Lower lobe of right lung (tissue), 2 donors: Measurements from ENCODE around the gene KPNA6. TPM values are rescaled to one million over a fixed set of nuclear protein-coding genes. Genes with fewer than 3 reads are reported as not detected.
A peak's percentile ranks its signal among the peaks of the same experiment; 100 is the strongest.
"Not testable (repeated sequence)": the region's sequence is repeated elsewhere in the genome, so short reads cannot be mapped to it uniquely, and the experiment has no call there.

Experiments used
- ATAC-seq, 2 donors: fragments of 200-7000 bp; cut with Tn5 transposase; one replicate each; pipeline ENCODE4 v1.9.1; 2020 to 2022; ENCODE audit warnings: mild to moderate bottlenecking in 2 of 2, moderate library complexity in 2 of 2
- DNase-seq: peaks from one replicate; pipeline ENCODE4 v3.0.0-alpha.2; 2020
- H3K27ac ChIP-seq: fragments of 200-600 bp; one replicate; pipeline ENCODE4 v1.8.0; 2022
- H3K27me3 ChIP-seq: fragments of 200-600 bp; one replicate; pipeline ENCODE4 v1.8.0; 2022; ENCODE audit warnings: low read depth
- H3K36me3 ChIP-seq: fragments of 200-600 bp; one replicate; pipeline ENCODE4 v1.8.0; 2022; ENCODE audit warnings: mild to moderate bottlenecking
- H3K4me1 ChIP-seq: fragments of 200-600 bp; one replicate; pipeline ENCODE4 v1.8.0; 2022
- H3K4me3 ChIP-seq: fragments of 200-600 bp; one replicate; pipeline ENCODE4 v1.8.0; 2022; ENCODE audit warnings: mild to moderate bottlenecking
- H3K9me3 ChIP-seq: fragments of 200-600 bp; one replicate; pipeline ENCODE4 v1.8.0; 2022
- intact Hi-C: fragments of 100-400 bp; cut with DNase I; formaldehyde crosslinking; loops from one replicate; pipeline ENCODE4 v1.11.0; 2022
- total RNA-seq: library from RNA; stranded (reverse); fragmentation: NEBNext Ultra II Directional; extraction: Animal tissue kit (Norgen Biotek cat#: 25700); gene quantifications from one replicate; pipeline ENCODE4 v1.2.1, GENCODE V29; 2021
- TF ChIP-seq, protein P1 (sequence below): fragments of 200-600 bp; IDR thresholded peaks from one replicate; pipeline ENCODE4 v1.8.0; 2022; ENCODE audit warnings: antibody characterized with exemption, mild to moderate bottlenecking
- donor health status: DM: no; HTN: yes; CAD: no; lungs with severe emphysema.

Gene KPNA6
- total RNA-seq, 1 donor from 2014 or later = 57.1 TPM

DNA sequence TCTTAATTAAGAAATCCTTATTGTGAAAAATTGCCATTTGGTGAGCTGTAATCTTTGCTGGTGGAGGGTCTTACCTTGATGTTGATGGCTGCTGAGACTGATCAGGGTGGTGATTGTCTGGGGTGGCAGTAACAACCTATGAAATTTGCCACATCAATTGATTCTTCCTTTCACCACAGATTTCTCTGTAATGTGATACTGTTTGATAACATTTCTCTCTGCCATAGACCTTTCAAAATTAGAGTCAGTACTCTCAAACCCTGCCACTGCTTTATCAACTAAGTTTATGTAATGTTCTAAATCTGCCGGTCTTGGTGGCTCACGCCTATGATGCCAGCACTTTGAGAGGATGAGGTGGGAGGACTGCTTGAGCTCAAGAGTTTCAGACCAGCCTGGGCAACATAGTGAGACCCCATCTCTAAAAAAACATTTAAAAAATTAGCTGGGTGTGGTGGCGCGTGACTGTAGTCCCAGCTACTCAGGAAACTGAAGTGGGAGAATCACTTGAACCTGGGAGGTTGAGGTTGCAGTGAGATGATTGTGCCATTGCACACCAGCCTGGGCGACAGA lies 5.0 kb downstream of the KPNA6 start:
- no peaks in the 10 kb centered on the region for H3K9me3 ChIP-seq

DNA sequence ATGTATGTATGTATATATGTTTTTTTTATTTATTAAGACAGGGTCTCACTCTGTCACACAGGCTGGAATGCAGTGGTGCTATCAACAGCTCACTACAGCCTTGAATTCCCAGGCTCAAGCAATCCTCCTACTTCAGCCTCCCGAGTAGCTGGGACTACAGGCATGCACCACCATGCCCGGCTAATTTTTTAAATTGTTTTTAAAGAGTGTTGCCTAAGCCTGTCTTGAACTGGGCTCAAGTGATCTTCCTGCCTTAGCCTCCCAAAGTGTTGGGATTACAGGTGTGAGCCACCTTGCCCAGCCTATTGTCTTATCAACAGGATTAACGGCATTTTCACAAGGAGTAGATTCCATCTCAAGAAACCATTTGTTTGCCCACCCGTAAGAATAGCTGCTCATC lies 5.6 kb downstream of the KPNA6 start:
- H3K9me3 ChIP-seq, intact Hi-C loops, H3K4me3 ChIP-seq, H3K36me3 ChIP-seq, H3K27ac ChIP-seq, H3K27me3 ChIP-seq, DNase-seq, ATAC-seq: not testable (repeated sequence)
- H3K4me1 ChIP-seq = peaks cover 45% of the 10 kb centered on the region

More for the DNA sequence above, 5.0 kb downstream of the KPNA6 start:
- Histone ChIP-seq H3K27ac (no peak overlapping the region), H3K27me3 (no peaks in the 10 kb centered on the region), H3K4me1 (peaks cover 45% of the 10 kb centered on the region), H3K4me3 (no peak overlapping the region), H3K36me3 (no peaks in the 10 kb centered on the region)
- intact Hi-C loops = no loop called here
- DNase-seq (no peak), ATAC-seq (no peak)
- TF ChIP-seq, protein P1, sequence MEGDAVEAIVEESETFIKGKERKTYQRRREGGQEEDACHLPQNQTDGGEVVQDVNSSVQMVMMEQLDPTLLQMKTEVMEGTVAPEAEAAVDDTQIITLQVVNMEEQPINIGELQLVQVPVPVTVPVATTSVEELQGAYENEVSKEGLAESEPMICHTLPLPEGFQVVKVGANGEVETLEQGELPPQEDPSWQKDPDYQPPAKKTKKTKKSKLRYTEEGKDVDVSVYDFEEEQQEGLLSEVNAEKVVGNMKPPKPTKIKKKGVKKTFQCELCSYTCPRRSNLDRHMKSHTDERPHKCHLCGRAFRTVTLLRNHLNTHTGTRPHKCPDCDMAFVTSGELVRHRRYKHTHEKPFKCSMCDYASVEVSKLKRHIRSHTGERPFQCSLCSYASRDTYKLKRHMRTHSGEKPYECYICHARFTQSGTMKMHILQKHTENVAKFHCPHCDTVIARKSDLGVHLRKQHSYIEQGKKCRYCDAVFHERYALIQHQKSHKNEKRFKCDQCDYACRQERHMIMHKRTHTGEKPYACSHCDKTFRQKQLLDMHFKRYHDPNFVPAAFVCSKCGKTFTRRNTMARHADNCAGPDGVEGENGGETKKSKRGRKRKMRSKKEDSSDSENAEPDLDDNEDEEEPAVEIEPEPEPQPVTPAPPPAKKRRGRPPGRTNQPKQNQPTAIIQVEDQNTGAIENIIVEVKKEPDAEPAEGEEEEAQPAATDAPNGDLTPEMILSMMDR = no peak

DNA sequence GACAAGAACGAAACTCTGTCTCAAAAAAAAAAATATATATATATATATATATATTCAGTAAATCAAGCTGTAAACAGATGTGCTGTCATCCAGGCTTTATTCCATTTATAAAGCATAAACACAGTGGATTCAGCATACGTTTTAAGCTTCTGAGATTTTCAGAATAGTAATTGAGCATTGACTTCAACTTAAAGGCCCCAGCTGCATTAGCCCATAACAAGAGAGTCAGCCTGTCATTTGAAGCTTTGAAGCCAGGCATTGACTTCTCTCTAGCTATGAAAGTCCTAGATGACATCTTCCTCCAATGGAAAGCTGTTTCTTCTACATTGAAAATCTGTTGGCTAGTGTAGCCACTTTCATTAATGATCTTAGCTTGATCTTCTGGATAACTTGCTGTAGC lies 6.6 kb downstream of the KPNA6 start:
- intact Hi-C loops = no loop called here
- no peaks in the 10 kb centered on the region for H3K36me3 ChIP-seq
- H3K9me3 ChIP-seq = no peaks in the 10 kb centered on the region
- no peak overlapping the region for H3K4me3 ChIP-seq
- H3K27ac ChIP-seq = no peak overlapping the region
- ATAC-seq (no peak), DNase-seq (no peak)
- TF ChIP-seq, protein P1 = no peak
- peaks cover 44% of the 10 kb centered on the region for H3K4me1 ChIP-seq
- no peaks in the 10 kb centered on the region for H3K27me3 ChIP-seq

DNA sequence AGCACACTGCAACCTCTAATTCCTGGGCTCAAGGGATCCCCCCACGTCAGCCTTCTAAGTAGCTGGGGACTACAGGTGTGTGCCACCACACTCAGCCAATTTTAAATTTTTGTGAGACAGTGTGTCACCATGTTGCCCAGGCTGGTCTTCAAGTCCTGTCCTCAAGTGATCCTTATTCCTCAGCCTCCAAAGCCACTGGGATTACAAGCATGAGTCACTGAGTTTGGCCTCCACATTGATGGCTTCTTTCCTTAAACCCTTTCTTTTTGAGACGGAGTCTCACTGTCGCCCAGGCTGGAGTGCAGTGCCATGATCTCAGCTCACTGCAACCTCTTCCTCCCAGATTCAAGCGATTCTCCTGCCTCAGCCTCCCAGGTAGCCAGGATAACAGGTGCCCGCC lies 7.6 kb downstream of the KPNA6 start:
- H3K27ac ChIP-seq = no peak overlapping the region

DNA sequence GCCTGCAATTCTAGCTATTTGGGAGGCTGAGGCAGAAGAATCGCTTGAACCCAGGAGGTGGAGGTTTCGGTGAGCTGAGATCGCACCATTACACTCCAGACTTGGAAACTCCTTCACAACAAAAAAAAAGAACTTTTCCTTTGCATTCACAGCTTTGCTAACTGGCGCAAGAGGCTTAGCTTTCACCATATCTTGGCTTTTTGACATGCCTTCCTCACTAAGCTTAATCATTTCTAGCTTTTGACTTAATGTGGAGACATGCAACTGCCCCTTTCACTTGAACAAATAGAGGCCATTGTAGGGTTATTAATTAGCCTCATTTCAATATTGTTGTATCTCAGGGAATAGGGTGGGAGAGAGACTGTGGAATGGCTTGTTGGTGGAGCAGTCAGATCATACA lies 8.7 kb downstream of the KPNA6 start:
- Histone ChIP-seq H3K27me3 (no peaks in the 10 kb centered on the region), H3K9me3 (no peaks in the 10 kb centered on the region), H3K36me3 (no peaks in the 10 kb centered on the region), H3K27ac (peak overlapping the region; percentile 28), H3K4me1 (peaks cover 40% of the 10 kb centered on the region), H3K4me3 (no peak overlapping the region)
- TF ChIP-seq, protein P1 = no peak
- no peak for ATAC-seq
- intact Hi-C loops = no loop called here
- DNase-seq = no peak

More for the DNA sequence above, 7.6 kb downstream of the KPNA6 start:
- DNase-seq = no peak
- Histone ChIP-seq H3K9me3 (no peaks in the 10 kb centered on the region), H3K4me1 (peaks cover 41% of the 10 kb centered on the region), H3K4me3 (no peak overlapping the region), H3K36me3 (no peaks in the 10 kb centered on the region), H3K27me3 (no peaks in the 10 kb centered on the region)
- TF ChIP-seq, protein P1 = no peak
- intact Hi-C loops = no loop called here
- ATAC-seq = peak; percentile 17 to 26

DNA sequence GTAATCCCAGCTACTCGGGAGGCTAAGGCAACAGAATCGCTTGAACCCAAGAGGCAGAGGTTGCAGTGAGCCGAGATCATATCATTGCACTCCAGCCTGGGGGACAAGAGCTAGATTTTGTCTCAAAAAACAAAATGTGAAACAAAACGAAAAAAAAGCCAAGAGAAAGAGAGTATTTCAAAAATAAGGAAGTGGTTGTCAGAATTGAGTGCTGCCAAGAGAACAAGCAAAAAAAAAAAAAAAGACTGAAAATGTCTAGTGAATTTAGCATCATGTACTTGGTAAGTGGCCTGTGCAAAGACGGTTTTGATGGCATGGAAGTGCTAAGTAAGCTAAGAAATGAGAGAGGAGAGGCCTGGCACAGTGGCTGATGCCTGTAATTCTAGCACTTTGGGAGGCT lies 14.3 kb downstream of the KPNA6 start:
- Histone ChIP-seq H3K4me1 (peaks cover 44% of the 10 kb centered on the region), H3K9me3 (no peaks in the 10 kb centered on the region), H3K36me3 (no peaks in the 10 kb centered on the region), H3K27me3 (no peaks in the 10 kb centered on the region), H3K27ac (no peak overlapping the region), H3K4me3 (no peak overlapping the region)
- TF ChIP-seq, protein P1 = no peak
- DNase-seq (no peak), ATAC-seq (no peak)
- intact Hi-C loops = no loop called here

DNA sequence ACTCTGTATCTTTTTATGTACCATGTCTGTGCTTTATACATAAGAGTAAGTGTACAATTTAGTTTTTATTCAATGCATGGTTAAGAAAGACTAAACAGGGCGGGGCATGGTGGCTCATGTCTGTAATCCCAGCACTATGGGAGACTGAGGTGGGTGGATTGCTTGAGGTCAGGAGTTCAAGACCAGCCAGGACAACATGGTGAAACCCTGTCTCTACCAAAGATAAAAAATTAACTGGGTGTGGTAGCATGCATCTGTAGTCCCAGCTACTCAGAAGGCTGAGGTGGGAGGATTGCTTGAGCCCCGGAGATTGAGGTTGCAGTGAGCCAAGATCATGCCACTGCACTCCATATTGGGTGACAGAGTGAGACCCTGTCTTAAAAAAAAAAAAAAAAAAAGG lies 15.5 kb downstream of the KPNA6 start:
- H3K4me3 ChIP-seq, H3K27me3 ChIP-seq, intact Hi-C loops, H3K36me3 ChIP-seq, H3K9me3 ChIP-seq, DNase-seq, H3K27ac ChIP-seq: not testable (repeated sequence)
- peaks cover 54% of the 10 kb centered on the region for H3K4me1 ChIP-seq
- peak in 1 of 2 donors; percentile 18 for ATAC-seq
